ENCODE measurements around the gene TUBA3E. TPM values are rescaled to one million over a fixed set of nuclear protein-coding genes. Genes with fewer than 3 reads are reported as not detected.
"Not testable (repeated sequence)": the region's sequence is repeated elsewhere in the genome, so short reads cannot be mapped to it uniquely, and the experiment has no call there.

TUBA3E gene
- total and polyA plus RNA-seq, 2 of the 8 experiments (the other 6 are each of a cell fraction or from before 2014, with no cell fraction given) = not detected

DNA sequence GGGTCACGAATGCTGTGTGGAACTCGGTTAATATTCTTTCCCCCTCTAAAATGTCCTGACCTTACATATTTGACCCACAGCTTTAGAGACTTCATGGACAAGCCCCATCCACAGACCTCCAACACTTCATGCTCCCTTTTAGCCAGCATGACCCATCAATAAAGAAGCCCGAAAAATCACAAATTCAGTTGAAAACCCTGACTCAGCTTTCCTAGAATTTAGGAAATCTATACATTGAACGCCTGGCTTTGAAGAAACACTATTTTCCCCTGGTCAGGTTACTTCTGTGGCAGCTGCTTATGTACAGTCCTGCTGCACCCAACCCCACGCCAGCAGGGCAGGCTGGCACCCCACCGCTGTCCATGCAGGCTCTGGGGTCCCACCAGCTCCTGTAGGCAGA is 6.9 kb downstream of the TUBA3E start:
- POLR2A ChIA-PET (ENCODE audit: partially characterized antibody); H2BK20ac ChIP-seq (ENCODE audit: low read length); H3K27me3 ChIP-seq (replicated peaks in 1 of 4; ENCODE audit: control insufficient read depth in 3 of 4, extremely low read depth in 1 of 4, insufficient read depth in 3 of 4, low read length in 3 of 4); H2BK15ac ChIP-seq (ENCODE audit: low read length); DNase-seq (ENCODE audit: low read depth in 1 of 2, low spot score in 2 of 2); H2BK5ac ChIP-seq (ENCODE audit: low read depth, low read length); H2BK120ac ChIP-seq (replicated peaks; ENCODE audit: low read depth, low read length); H2AFZ ChIP-seq (ENCODE audit: low read length); H3K56ac ChIP-seq (replicated peaks; ENCODE audit: insufficient read length, low read depth, low read length); H3K4me2 ChIP-seq (ENCODE audit: insufficient read depth in 1 of 2, low read depth in 2 of 2, low read length in 2 of 2); H3K79me2 ChIP-seq (ENCODE audit: control insufficient read depth in 1 of 2, insufficient read depth in 2 of 2, low read length in 2 of 2); H4K91ac ChIP-seq (replicated peaks; ENCODE audit: insufficient read length, low read length); H3K4me1 ChIP-seq (replicated peaks in 1 of 4; ENCODE audit: control insufficient read depth in 3 of 4, insufficient read depth in 4 of 4, low read length in 3 of 4); H4K8ac ChIP-seq (ENCODE audit: extremely low read depth, insufficient read depth, low read length); H3K23ac ChIP-seq (ENCODE audit: insufficient read length); H3K79me1 ChIP-seq (ENCODE audit: low read depth, low read length); H3K23me2 ChIP-seq (ENCODE audit: low read depth, low read length); H3K14ac ChIP-seq (ENCODE audit: insufficient read length); H3K9ac ChIP-seq (replicated peaks in 1 of 4; ENCODE audit: extremely low read depth in 1 of 4, low read depth in 3 of 4, low read length in 3 of 4); H2BK12ac ChIP-seq (ENCODE audit: low read depth, low read length); H3K27ac ChIP-seq (ENCODE audit: low read depth, low read length); H3K4ac ChIP-seq (replicated peaks; ENCODE audit: insufficient read length, low read depth, low read length); H2AK5ac ChIP-seq (ENCODE audit: low read depth, low read length); H3K18ac ChIP-seq (ENCODE audit: extremely low read depth, low read length); FAIRE-seq; H4K20me1 ChIP-seq (replicated peaks in 1 of 2; ENCODE audit: control insufficient read depth in 1 of 2, insufficient read depth in 2 of 2, low read length in 2 of 2); H3K36me3 ChIP-seq (ENCODE audit: control insufficient read depth in 2 of 4, insufficient read depth in 4 of 4, low read length in 3 of 4); H3K9me3 ChIP-seq (ENCODE audit: insufficient read depth in 2 of 2, low read depth in 1 of 2, low read length in 1 of 2); H4K5ac ChIP-seq (ENCODE audit: insufficient read length, low read depth, low read length); H3K4me3 ChIP-seq (ENCODE audit: extremely low read depth in 1 of 4, insufficient read depth in 2 of 4, low read depth in 3 of 4, low read length in 4 of 4): not testable (repeated sequence)
- CTCF ChIA-PET (ENCODE audit: partially characterized antibody) = interaction anchor here (1.2 kb wide), 1 partner anchor 10 kb away, joined by 3 read pairs; the partner anchor contains the start of gene SMPD4
- 88% methylated on average over 5 of the region's 6 CpGs; no CpG with 5 or more reads in 1 of the 2 experiments for WGBS, 2 experiments (ENCODE audit: extremely low coverage in 1 of 2, insufficient coverage in 1 of 2, insufficient read length in 1 of 2, insufficient replicate concordance in 2 of 2, low coverage in 1 of 2, low lambda C conversion rate in 2 of 2, missing lambda C conversion rate in 1 of 2)

Measured in H1 (cell line).